Lung (tissue), 12 donors: ENCODE measurements around the gene MAPKAPK2. TPM values are rescaled to one million over a fixed set of nuclear protein-coding genes. Genes with fewer than 3 reads are reported as not detected.

ENCODE experiments used
- ATAC-seq: fragments of 200-7000 bp; cut with Tn5 transposase; one replicate; pipeline ENCODE4 v1.9.1; 2020; ENCODE audit warnings: moderate number of reproducible peaks; ENCODE audit not compliant: insufficient read depth, low FRiP score
- DNase-seq, 3 donors: peaks; one replicate each; pipeline ENCODE4 v3.0.0-alpha.2; 2013 to 2017
- H3K27ac ChIP-seq, 2 donors: one replicate each; pipeline ENCODE4 v1.5.1; 2013; ENCODE audit warnings: mild to moderate bottlenecking in 2 of 2, moderate library complexity in 2 of 2, control low read depth in 1 of 2, inconsistent platforms in 1 of 2, low read depth in 1 of 2, low read length in 1 of 2
- H3K27me3 ChIP-seq, 3 donors: one replicate each; pipeline ENCODE4 v1.5.1; 2013; ENCODE audit warnings: low read length in 2 of 3; ENCODE audit not compliant: control insufficient read depth in 3 of 3, insufficient read depth in 3 of 3
- H3K36me3 ChIP-seq, 4 donors: one replicate each; pipeline ENCODE4 v1.5.1; 2013; ENCODE audit warnings: low read length in 4 of 4, mild to moderate bottlenecking in 1 of 4, moderate library complexity in 1 of 4; ENCODE audit not compliant: control insufficient read depth in 4 of 4, insufficient read depth in 4 of 4
- H3K4me1 ChIP-seq, 5 donors: one replicate each; pipeline ENCODE4 v1.5.1; 2013; ENCODE audit warnings: low read length in 5 of 5, mild to moderate bottlenecking in 2 of 5, moderate library complexity in 1 of 5; ENCODE audit not compliant: control insufficient read depth in 5 of 5, insufficient read depth in 5 of 5
- H3K4me3 ChIP-seq: one replicate; pipeline ENCODE4 v1.5.1; 2013; ENCODE audit warnings: mild to moderate bottlenecking, control low read depth, moderate library complexity
- H3K9ac ChIP-seq, 2 donors: one replicate each; pipeline ENCODE4 v1.5.1; 2013; ENCODE audit warnings: low read length in 2 of 2, control low read depth in 1 of 2; ENCODE audit not compliant: insufficient read depth in 1 of 2
- H3K9me3 ChIP-seq, 4 donors: one replicate each; pipeline ENCODE4 v1.5.1; 2013; ENCODE audit warnings: low read length in 3 of 4, mild to moderate bottlenecking in 1 of 4, moderate library complexity in 1 of 4; ENCODE audit not compliant: control insufficient read depth in 4 of 4, insufficient read depth in 3 of 4
- CTCF ChIP-seq: IDR thresholded peaks from 2 replicates; pipeline ENCODE4 v1.5.1; 2012; ENCODE audit warnings: mild to moderate bottlenecking; ENCODE audit errors: control extremely low read depth, extremely low read depth
- WGBS, 2 donors: extraction: QIAGEN DNeasy Blood & Tissue Kit; methylation state at CpG; one replicate each; pipeline ENCODE4 v1.1.7; 2013; 5-methylcytosine and 5-hydroxymethylcytosine counted together
- polyA plus RNA-seq, 2 donors: library from polyadenylated mRNA; stranded (reverse); fragments of 200-250 nt; gene quantifications; one replicate each; pipeline ENCODE4 v1.2.1, GENCODE V29; 2013
- total RNA-seq, 2 donors: library from RNA; depleted of rRNA in 1 of 2; stranded (reverse); fragments of >200 nt in 1 of 2; gene quantifications; one replicate each; pipeline ENCODE4 v1.2.1, GENCODE V29; 2014 to 2021
- donor health status: control.
- donor health status: control.
- donor health status: Bipolar disorder and iron deficiency.
- donor health status: healthy.
- donor health status: DM: yes; HTN: yes; CAD: no.

The MAPKAPK2 gene
- total and polyA plus RNA-seq, 4 donors = 35.8 to 116 (median 75.1) TPM

GRCh38 chr1:206686478-206687249, 2.0 kb downstream of the MAPKAPK2 start:
- 2 to 4% methylated on average over 8 of the region's 8 CpGs for WGBS, 2 donors
- Histone ChIP-seq H3K4me3 (peak overlapping the region; percentile 57), H3K4me1 (peaks cover 16 to 34% (median 29%) of the 10 kb centered on the region in 5 donors), H3K27me3 (peaks cover 0 to 6% (median 0%) of the 10 kb centered on the region in 3 donors), H3K36me3 (no peaks in the 10 kb centered on the region), H3K27ac (peak overlapping the region; percentile 99), H3K9ac (peak overlapping the region; percentile 73 to 91), H3K9me3 (no peaks in the 10 kb centered on the region)
- DNase-seq (peak in 1 of 3 donors; percentile 35), ATAC-seq (no peak)
- TF ChIP-seq CTCF = no peak

GRCh38 chr1:206687251-206687914, 2.7 kb downstream of the MAPKAPK2 start:
- Histone ChIP-seq H3K27ac (peak overlapping the region in 1 of 2 donors; percentile 99), H3K9me3 (no peaks in the 10 kb centered on the region), H3K9ac (no peak overlapping the region), H3K36me3 (no peaks in the 10 kb centered on the region), H3K27me3 (peaks cover 0 to 6% (median 0%) of the 10 kb centered on the region in 3 donors), H3K4me3 (no peak overlapping the region), H3K4me1 (peaks cover 19 to 42% (median 34%) of the 10 kb centered on the region in 5 donors)
- no peak for DNase-seq
- no peak for TF ChIP-seq CTCF
- 53 to 76% methylated on average over 7 of the region's 7 CpGs for WGBS, 2 donors
- no peak for ATAC-seq

- no peak for TF ChIP-seq CTCF
- peaks cover 24 to 44% (median 39%) of the 10 kb centered on the region in 5 donors for H3K4me1 ChIP-seq
- DNase-seq (no peak), ATAC-seq (no peak)
- H3K9me3 ChIP-seq = no peaks in the 10 kb centered on the region
- WGBS, 2 donors = 62 to 68% methylated on average over 2 of the region's 2 CpGs
- H3K36me3 ChIP-seq = no peaks in the 10 kb centered on the region
- H3K27me3 ChIP-seq = peaks cover 0 to 6% (median 0%) of the 10 kb centered on the region in 3 donors
- H3K4me3 ChIP-seq = no peak overlapping the region
- H3K27ac ChIP-seq = peak overlapping the region in 1 of 2 donors; percentile 99
- no peak overlapping the region for H3K9ac ChIP-seq
Measured at GRCh38 chr1:206687915-206688442, 3.3 kb downstream of the MAPKAPK2 start.
